Activated CD8-positive, alpha-beta T cell treated with anti-CD3 and anti-CD28 coated beads, Interleukin-2, amount 10 ng/mL, durations not matched to agents 7 days and 5 days (primary cell): ENCODE data around the gene NGDN. TPM values are rescaled to one million over a fixed set of nuclear protein-coding genes. Genes with fewer than 3 reads are reported as not detected.
A peak's percentile ranks its signal among the peaks of the same experiment; 100 is the strongest.
"Not testable (repeated sequence)": the region's sequence is repeated elsewhere in the genome, so short reads cannot be mapped to it uniquely, and the experiment has no call there.

Source experiments
- ATAC-seq: fragments of 150-1000 bp; cut with Tn5 transposase; one replicate; pipeline ENCODE4 v1.10.0; 2021; ENCODE audit warnings: moderate library complexity
- CTCF ChIA-PET: fragments of 350-600 bp; sonication (Branson Sonifier 250); formaldehyde crosslinking; loops from one replicate; lab custom pipeline; 2021; ENCODE audit warnings: antibody characterized with exemption; lab: Charles Lee
- POLR2A ChIA-PET: fragments of 350-600 bp; sonication (Branson Sonifier 250); formaldehyde crosslinking; loops from one replicate; lab custom pipeline; 2021; ENCODE audit warnings: antibody characterized with exemption; lab: Charles Lee
- DNase-seq: peaks from one replicate; pipeline ENCODE4 v3.0.0-alpha.2; 2020
- H3K27ac Mint-ChIP-seq: one replicate; pipeline ENCODE4 v1.8.0; 2021; ENCODE audit warnings: mild to moderate bottlenecking, mixed read lengths
- H3K27me3 Mint-ChIP-seq: one replicate; pipeline ENCODE4 v1.8.0; 2021; ENCODE audit warnings: low read depth, mixed read lengths
- H3K36me3 Mint-ChIP-seq: one replicate; pipeline ENCODE4 v1.8.0; 2021; ENCODE audit warnings: low read depth, mixed read lengths
- H3K4me1 Mint-ChIP-seq: one replicate; pipeline ENCODE4 v1.8.0; 2021; ENCODE audit warnings: low read depth, mixed read lengths
- H3K4me3 Mint-ChIP-seq: one replicate; pipeline ENCODE4 v1.8.0; 2021; ENCODE audit warnings: mild to moderate bottlenecking, mixed read lengths
- H3K9me3 Mint-ChIP-seq: one replicate; pipeline ENCODE4 v1.8.0; 2022; ENCODE audit warnings: mixed read lengths; ENCODE audit not compliant: insufficient read depth
- total RNA-seq, 2 experiments: library from RNA; stranded (reverse); gene quantifications; one replicate each; pipeline ENCODE4 v1.2.3, GENCODE V29; 2021

The NGDN gene
- total RNA-seq, 2 experiments from 2014 or later = 43.7 to 44.0 TPM

DNA sequence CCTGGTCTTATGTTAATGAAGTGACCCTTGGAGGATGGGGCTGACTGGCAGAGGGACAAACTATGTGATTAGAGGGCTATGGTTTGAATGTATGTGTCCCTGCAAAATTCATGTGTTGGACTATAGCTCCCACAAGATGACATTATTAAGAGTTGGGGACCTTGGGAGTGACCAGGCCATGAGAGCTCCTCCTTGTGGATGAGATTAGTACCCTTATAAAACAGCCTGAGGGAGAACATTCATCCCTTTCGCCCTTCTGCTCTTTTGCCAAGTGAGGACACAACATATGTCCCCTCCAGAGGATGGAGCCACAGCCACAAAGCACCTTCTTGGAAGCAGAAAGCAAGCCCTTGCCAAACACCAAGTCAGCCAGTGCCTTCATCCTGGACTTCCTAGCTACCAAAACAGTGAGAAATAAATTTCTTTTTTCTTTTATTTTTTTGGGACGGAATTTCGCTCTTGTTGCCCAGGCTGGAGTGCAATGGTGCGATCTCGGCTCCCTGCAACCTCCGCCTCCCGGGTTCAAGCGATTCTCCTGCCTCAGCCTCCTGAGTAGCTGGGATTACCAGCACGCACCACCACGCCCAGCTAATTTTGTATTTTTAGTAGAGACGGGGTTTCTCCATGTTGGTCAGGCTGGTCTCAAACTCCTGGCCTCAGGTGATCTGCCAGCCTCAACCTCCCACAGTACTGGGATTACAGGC lies 12.5 kb upstream of the NGDN start:
- H3K4me1 Mint-ChIP-seq, POLR2A ChIA-PET, H3K36me3 Mint-ChIP-seq, H3K9me3 Mint-ChIP-seq, DNase-seq, H3K4me3 Mint-ChIP-seq, ATAC-seq, H3K27ac Mint-ChIP-seq: not testable (repeated sequence)
- CTCF ChIA-PET = interaction anchor here (0.7 to 1.2 kb wide), 3 partner anchors 11 to 87 kb away, joined by 3 to 7 read pairs (median 3); no protein-coding TSS in a partner anchor
- peaks cover 31% of the 10 kb centered on the region for H3K27me3 Mint-ChIP-seq

- Mint-ChIP-seq H3K27ac (no peak overlapping the region), H3K27me3 (peaks cover 31% of the 10 kb centered on the region), H3K4me1 (no peaks in the 10 kb centered on the region), H3K9me3 (no peaks in the 10 kb centered on the region), H3K4me3 (no peak overlapping the region), H3K36me3 (no peaks in the 10 kb centered on the region)
- POLR2A ChIA-PET = no interaction called here
- CTCF ChIA-PET = no interaction called here
- DNase-seq = no peak
- ATAC-seq = no peak
These were observed 11.7 kb upstream of the NGDN start for GRCh38 chr14:23457587-23458445.

DNA sequence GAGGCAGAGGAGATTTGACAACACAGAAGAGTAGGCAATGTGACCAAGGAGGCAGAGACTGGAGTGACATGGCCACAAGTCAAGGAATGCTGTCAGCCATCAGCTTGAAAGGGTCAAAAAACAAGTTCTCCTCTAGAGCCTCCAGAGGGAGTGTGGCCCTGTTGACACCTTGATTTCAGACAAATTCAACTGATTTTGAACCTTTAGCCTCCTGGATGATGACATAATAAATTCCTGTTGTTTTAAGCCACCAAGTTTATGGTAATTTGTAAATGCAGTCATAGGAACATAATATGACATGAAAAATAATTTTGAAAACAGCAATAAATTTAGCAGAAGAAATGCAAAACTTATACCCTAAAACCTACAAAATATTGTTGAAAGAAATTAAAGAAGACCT lies 8.5 kb upstream of the NGDN start:
- CTCF ChIA-PET = no interaction called here
- no peaks in the 10 kb centered on the region for H3K9me3 Mint-ChIP-seq
- no peaks in the 10 kb centered on the region for H3K4me1 Mint-ChIP-seq
- DNase-seq (no peak), ATAC-seq (no peak)
- POLR2A ChIA-PET = no interaction called here
- H3K36me3 Mint-ChIP-seq = no peaks in the 10 kb centered on the region
- H3K27me3 Mint-ChIP-seq = peaks cover 15% of the 10 kb centered on the region
- no peak overlapping the region for H3K4me3 Mint-ChIP-seq
- H3K27ac Mint-ChIP-seq = no peak overlapping the region

GRCh38 chr14:23464700-23465099 lies 4.8 kb upstream of the NGDN start:
- ChIA-PET POLR2A (interaction anchor here (0.6 kb wide), 1 partner anchor 66 kb away, joined by 3 read pairs; no protein-coding TSS in a partner anchor), CTCF (no interaction called here)
- Mint-ChIP-seq H3K4me1 (no peaks in the 10 kb centered on the region), H3K4me3 (no peak overlapping the region), H3K27ac (no peak overlapping the region), H3K36me3 (no peaks in the 10 kb centered on the region), H3K9me3 (no peaks in the 10 kb centered on the region), H3K27me3 (peaks cover 4% of the 10 kb centered on the region)
- DNase-seq (no peak), ATAC-seq (no peak)

- Mint-ChIP-seq H3K27me3 (no peaks in the 10 kb centered on the region), H3K36me3 (no peaks in the 10 kb centered on the region), H3K4me3 (no peak overlapping the region), H3K9me3 (no peaks in the 10 kb centered on the region), H3K27ac (no peak overlapping the region), H3K4me1 (peaks cover under 1% of the 10 kb centered on the region)
- DNase-seq (no peak), ATAC-seq (no peak)
- CTCF ChIA-PET = no interaction called here
- POLR2A ChIA-PET = no interaction called here
These were observed 4.2 kb upstream of the NGDN start for GRCh38 chr14:23465261-23465660.

GRCh38 chr14:23468704-23469126 lies 788 bp upstream of the NGDN start:
- POLR2A ChIA-PET = no interaction called here
- Mint-ChIP-seq H3K4me3 (no peak overlapping the region), H3K4me1 (peaks cover 11% of the 10 kb centered on the region), H3K9me3 (no peaks in the 10 kb centered on the region), H3K27me3 (no peaks in the 10 kb centered on the region), H3K36me3 (peaks cover 9% of the 10 kb centered on the region), H3K27ac (no peak overlapping the region)
- CTCF ChIA-PET = interaction anchor here (0.7 to 2.2 kb wide), 6 partner anchors 8 to 201 kb away, joined by 3 to 7 read pairs (median 3); no protein-coding TSS in a partner anchor
- DNase-seq (no peak), ATAC-seq (no peak)

GRCh38 chr14:23469906-23470403 lies 452 bp downstream of the NGDN start:
- no peak overlapping the region for H3K27ac Mint-ChIP-seq
- peaks cover 11% of the 10 kb centered on the region for H3K4me1 Mint-ChIP-seq
- peaks cover 18% of the 10 kb centered on the region for H3K36me3 Mint-ChIP-seq
- DNase-seq (no peak), ATAC-seq (no peak)
- H3K27me3 Mint-ChIP-seq = no peaks in the 10 kb centered on the region
- H3K9me3 Mint-ChIP-seq = no peaks in the 10 kb centered on the region
- no peak overlapping the region for H3K4me3 Mint-ChIP-seq
- POLR2A ChIA-PET = interaction anchor here (0.7 kb wide), 1 partner anchor 16 kb away, joined by 3 read pairs; no protein-coding TSS in a partner anchor
- CTCF ChIA-PET = interaction anchor here (0.7 to 1.7 kb wide), 8 partner anchors 9 to 640 kb away, joined by 3 to 5 read pairs (median 4); no protein-coding TSS in a partner anchor

DNA sequence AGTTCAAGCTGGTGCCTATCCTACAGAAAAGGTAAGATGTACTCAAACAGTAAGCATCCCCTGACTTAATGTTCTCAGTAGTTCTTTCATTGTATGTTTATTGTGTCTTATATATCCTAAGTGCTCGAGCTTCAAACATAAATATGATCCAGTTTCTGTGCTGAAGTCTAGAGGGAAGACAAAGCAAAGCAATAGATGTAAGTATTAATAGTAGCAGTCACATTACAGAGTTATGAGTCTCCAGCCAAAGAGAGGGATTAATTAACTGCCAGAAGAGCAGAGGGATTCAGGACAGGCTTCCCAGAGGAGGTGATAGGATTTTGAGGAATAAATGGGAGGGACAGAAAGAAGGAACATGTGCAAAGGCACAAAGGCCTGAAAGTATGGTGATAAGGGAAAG lies 1.4 kb downstream of the NGDN start:
- H3K27ac Mint-ChIP-seq = no peak overlapping the region
- H3K4me3 Mint-ChIP-seq = no peak overlapping the region
- DNase-seq = no peak
- peaks cover 11% of the 10 kb centered on the region for H3K4me1 Mint-ChIP-seq
- H3K27me3 Mint-ChIP-seq = no peaks in the 10 kb centered on the region
- CTCF ChIA-PET = interaction anchor here (1.0 to 1.7 kb wide), 4 partner anchors 70 to 92 kb away, joined by 3 to 5 read pairs (median 4); no protein-coding TSS in a partner anchor
- POLR2A ChIA-PET = no interaction called here
- ATAC-seq = no peak
- peaks cover 26% of the 10 kb centered on the region for H3K36me3 Mint-ChIP-seq
- H3K9me3 Mint-ChIP-seq = no peaks in the 10 kb centered on the region

DNA sequence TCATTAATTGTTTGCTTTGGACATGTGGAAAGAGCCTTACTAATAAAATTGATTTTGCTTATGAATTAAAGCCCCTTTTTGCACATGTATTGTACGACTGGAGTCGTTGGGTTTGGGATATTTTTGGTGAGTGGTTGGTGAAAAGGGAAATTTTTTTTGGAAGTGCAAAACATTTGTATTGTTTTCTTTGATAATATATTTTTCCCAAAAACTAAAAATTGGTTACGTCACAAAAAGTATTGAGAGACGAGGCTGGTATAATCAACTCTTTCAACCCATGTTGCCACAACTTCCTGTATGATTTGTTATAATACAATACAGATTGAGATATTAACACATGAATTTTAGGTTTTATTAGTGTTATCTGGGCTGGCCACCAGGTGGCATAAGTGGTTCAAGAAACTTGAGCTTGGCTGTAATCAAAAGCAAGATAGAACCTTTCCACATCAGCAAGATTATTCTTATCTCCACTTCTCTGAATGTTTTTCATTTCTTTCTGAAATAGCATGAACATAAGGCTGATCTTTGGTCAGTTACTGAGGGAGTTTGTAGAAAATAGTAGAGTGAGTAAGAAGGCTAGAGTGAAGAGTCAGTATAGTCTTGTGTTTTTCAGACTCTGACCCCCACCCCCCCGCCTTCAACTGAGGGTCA lies 8.7 kb downstream of the NGDN start:
- Mint-ChIP-seq H3K9me3 (no peaks in the 10 kb centered on the region), H3K4me1 (no peaks in the 10 kb centered on the region), H3K4me3 (no peak overlapping the region), H3K27ac (no peak overlapping the region), H3K27me3 (no peaks in the 10 kb centered on the region), H3K36me3 (peaks cover 40% of the 10 kb centered on the region)
- ChIA-PET CTCF (interaction anchor here (0.6 to 13.7 kb wide), 16 partner anchors 8 to 201 kb away, joined by 3 to 266 read pairs (median 4); partner anchors contain the start of genes AP1G2, NGDN, PABPN1 and THTPA), POLR2A (interaction anchor here (1.0 to 2.6 kb wide), 4 partner anchors 32 to 89 kb away, joined by 3 to 9 read pairs (median 5); partner anchors contain the start of gene AP1G2)
- ATAC-seq (peak; percentile 52), DNase-seq (peak; percentile 81)

GRCh38 chr14:23481362-23481970 lies 12.0 kb downstream of the NGDN start:
- Mint-ChIP-seq H3K27ac (no peak overlapping the region), H3K4me1 (peaks cover 4% of the 10 kb centered on the region)
- POLR2A ChIA-PET = no interaction called here

More at GRCh38 chr14:23481362-23481970, 12.0 kb downstream of the NGDN start:
- H3K36me3 Mint-ChIP-seq = peaks cover 18% of the 10 kb centered on the region
- ATAC-seq = no peak
- H3K27me3 Mint-ChIP-seq = no peaks in the 10 kb centered on the region
- no peaks in the 10 kb centered on the region for H3K9me3 Mint-ChIP-seq
- DNase-seq = no peak
- CTCF ChIA-PET = interaction anchor here (1.2 to 13.7 kb wide), 3 partner anchors 11 to 77 kb away, joined by 3 to 266 read pairs (median 9); partner anchors contain the start of gene THTPA
- no peak overlapping the region for H3K4me3 Mint-ChIP-seq
